HL-60 (cell line): ENCODE results near the gene RBPJL.

Experiments
- GABPA ChIP-seq: IDR thresholded peaks from 2 replicates; pipeline ENCODE4 v1.6.1; 2012; ENCODE audit warnings: low read depth
- POLR2AphosphoS5 ChIP-seq: IDR thresholded peaks from 2 replicates; pipeline ENCODE4 v1.6.1; 2012; ENCODE audit warnings: low read depth
- TF ChIP-seq, protein P1 (sequence below): IDR thresholded peaks from one replicate; pipeline ENCODE4 v1.5.1; 2011; ENCODE audit warnings: low read length, control low read depth, inconsistent platforms; ENCODE audit not compliant: insufficient read depth

DNA sequence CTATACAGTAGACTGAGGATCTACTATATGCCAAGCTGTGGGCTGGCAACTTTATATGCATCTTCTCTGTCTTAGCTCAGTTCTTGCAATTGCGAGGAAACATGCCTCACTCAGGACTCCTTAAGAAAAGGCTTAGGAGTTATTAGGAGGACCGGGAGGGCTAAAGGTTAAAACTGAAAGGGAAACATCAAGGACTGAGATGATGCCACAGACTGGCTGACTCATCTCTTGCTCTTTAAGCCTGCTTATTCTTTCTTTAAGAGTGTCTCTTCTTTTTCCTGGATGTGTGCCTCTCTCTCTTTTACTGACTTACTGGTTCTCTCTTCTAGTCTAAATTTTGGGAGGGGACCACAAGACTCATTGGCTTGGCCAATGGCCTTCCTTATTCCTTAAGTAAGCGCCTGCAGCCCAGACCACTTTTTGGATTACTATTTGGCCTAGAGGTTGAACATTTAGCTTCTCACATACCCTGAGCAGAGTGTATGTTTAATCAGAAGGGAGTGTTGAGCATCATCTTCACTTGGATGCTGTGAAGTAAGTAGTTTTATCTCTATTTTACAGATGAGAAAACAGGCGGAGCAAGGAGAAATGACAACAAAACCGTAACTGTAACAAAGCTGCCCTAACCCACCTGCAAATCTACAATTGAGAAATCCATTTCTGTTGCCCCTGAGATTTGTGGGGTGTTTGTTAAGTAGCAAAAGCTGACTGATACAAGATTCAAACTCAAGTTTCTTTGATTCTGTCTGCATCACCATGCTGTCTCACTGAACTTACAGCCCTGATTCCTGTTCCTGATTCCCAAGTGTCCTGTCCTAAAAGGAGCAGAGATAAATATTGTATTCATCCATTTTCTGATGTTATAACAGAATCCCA lies 48.8 kb downstream of the RBPJL start:
- TF ChIP-seq POLR2AphosphoS5 (no peak), GABPA (no peak)
- TF ChIP-seq, protein P1, sequence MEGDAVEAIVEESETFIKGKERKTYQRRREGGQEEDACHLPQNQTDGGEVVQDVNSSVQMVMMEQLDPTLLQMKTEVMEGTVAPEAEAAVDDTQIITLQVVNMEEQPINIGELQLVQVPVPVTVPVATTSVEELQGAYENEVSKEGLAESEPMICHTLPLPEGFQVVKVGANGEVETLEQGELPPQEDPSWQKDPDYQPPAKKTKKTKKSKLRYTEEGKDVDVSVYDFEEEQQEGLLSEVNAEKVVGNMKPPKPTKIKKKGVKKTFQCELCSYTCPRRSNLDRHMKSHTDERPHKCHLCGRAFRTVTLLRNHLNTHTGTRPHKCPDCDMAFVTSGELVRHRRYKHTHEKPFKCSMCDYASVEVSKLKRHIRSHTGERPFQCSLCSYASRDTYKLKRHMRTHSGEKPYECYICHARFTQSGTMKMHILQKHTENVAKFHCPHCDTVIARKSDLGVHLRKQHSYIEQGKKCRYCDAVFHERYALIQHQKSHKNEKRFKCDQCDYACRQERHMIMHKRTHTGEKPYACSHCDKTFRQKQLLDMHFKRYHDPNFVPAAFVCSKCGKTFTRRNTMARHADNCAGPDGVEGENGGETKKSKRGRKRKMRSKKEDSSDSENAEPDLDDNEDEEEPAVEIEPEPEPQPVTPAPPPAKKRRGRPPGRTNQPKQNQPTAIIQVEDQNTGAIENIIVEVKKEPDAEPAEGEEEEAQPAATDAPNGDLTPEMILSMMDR, result no peak
